ENCODE results near the gene UXT.

Gene UXT

GRCh38 chrX:47649271-47649670, 9.7 kb downstream of the UXT start:
- DNase-seq (ENCODE audit: low read depth, low spot score): no peak

- DNase-seq (ENCODE audit: low read depth, low spot score): no peak
Observed at GRCh38 chrX:47648376-47648775, 10.6 kb downstream of the UXT start.

- DNase-seq (ENCODE audit: low read depth, low spot score): no peak
Observed at GRCh38 chrX:47646636-47647035, 12.3 kb downstream of the UXT start.

- no peak for DNase-seq (ENCODE audit: low read depth, low spot score)
Observed at GRCh38 chrX:47645530-47645929, 13.4 kb downstream of the UXT start.

- peak; percentile 28 for DNase-seq (ENCODE audit: low read depth, low spot score)
Observed at GRCh38 chrX:47644557-47645091, 14.4 kb downstream of the UXT start.

- peak; percentile 42 for DNase-seq (ENCODE audit: low read depth, low spot score)
Observed at GRCh38 chrX:47643926-47644325, 15.1 kb downstream of the UXT start.

GRCh38 chrX:47638816-47639215, 20.2 kb downstream of the UXT start:
- no peak for DNase-seq (ENCODE audit: low read depth, low spot score)

GRCh38 chrX:47637546-47638195, 21.3 kb downstream of the UXT start:
- peak; percentile 48 for DNase-seq (ENCODE audit: low read depth, low spot score)

GRCh38 chrX:47634871-47635575, 24.0 kb downstream of the UXT start:
- no peak for DNase-seq (ENCODE audit: low read depth, low spot score)

- DNase-seq (ENCODE audit: low read depth, low spot score): no peak
Observed at GRCh38 chrX:47633689-47634590, 25.0 kb downstream of the UXT start.

- DNase-seq (ENCODE audit: low read depth, low spot score): no peak
Observed at GRCh38 chrX:47632666-47633065, 26.3 kb downstream of the UXT start.

GRCh38 chrX:47631676-47632075, 27.3 kb downstream of the UXT start:
- no peak for DNase-seq (ENCODE audit: low read depth, low spot score)

- no peak for DNase-seq (ENCODE audit: low read depth, low spot score)
Observed at GRCh38 chrX:47629419-47630200, 29.4 kb downstream of the UXT start, which contains the start of gene CFP. Gene CFP (minus strand): TSS chrX:47629930. CDS start chrX:47629844, 86 bp downstream.

GRCh38 chrX:47628982-47629381, 30.0 kb downstream of the UXT start:
- DNase-seq (ENCODE audit: low read depth, low spot score): no peak

- DNase-seq (ENCODE audit: low read depth, low spot score): no peak
Observed at GRCh38 chrX:47625365-47625764, 33.6 kb downstream of the UXT start.

GRCh38 chrX:47623540-47624027, 35.4 kb downstream of the UXT start:
- DNase-seq (ENCODE audit: low read depth, low spot score): peak; percentile 83

GRCh38 chrX:47621851-47622250, 37.1 kb downstream of the UXT start:
- DNase-seq (ENCODE audit: low read depth, low spot score): no peak

GRCh38 chrX:47620303-47620685, 38.7 kb downstream of the UXT start:
- DNase-seq (ENCODE audit: low read depth, low spot score): no peak

GRCh38 chrX:47619486-47620302, 39.3 kb downstream of the UXT start, which contains the start of gene SYN1:
Gene SYN1 (minus strand): TSS chrX:47619857. CDS start chrX:47619728, 129 bp downstream.
- peak; percentile 92 for DNase-seq (ENCODE audit: low read depth, low spot score)

- no peak for DNase-seq (ENCODE audit: low read depth, low spot score)
Observed at GRCh38 chrX:47618923-47619485, 40.0 kb downstream of the UXT start.
